BJ (cell line): ENCODE data around the gene ZNF185. TPM values are rescaled to one million over a fixed set of nuclear protein-coding genes. Genes with fewer than 3 reads are reported as not detected.

Experiments
- CTCF ChIA-PET: fragments of 350-600 bp; formaldehyde crosslinking; extraction: SDS; loops from one replicate; lab custom pipeline; 2021; ENCODE audit warnings: antibody characterized with exemption, inconsistent platforms; lab: Yijun Ruan, JAX
- POLR2A ChIA-PET: fragments of 300-600 bp; sonication (Branson Sonifier 250); formaldehyde crosslinking; extraction: SDS; loops from one replicate; lab custom pipeline; 2021; ENCODE audit warnings: antibody characterized with exemption; lab: Charles Lee
- DNase-seq: peaks from one replicate; pipeline ENCODE4 v3.0.0-alpha.2; 2011; ENCODE audit warnings: low read depth
- H3K27me3 ChIP-seq: 2 replicates; pipeline ENCODE4 v1.6.0; 2011; ENCODE audit warnings: low read length; ENCODE audit not compliant: control insufficient read depth, insufficient read depth
- H3K36me3 ChIP-seq: 2 replicates; pipeline ENCODE4 v1.5.1; 2011; ENCODE audit warnings: low read length; ENCODE audit not compliant: control insufficient read depth, insufficient read depth
- H3K4me3 ChIP-seq: 2 replicates; pipeline ENCODE4 v1.5.1; 2011; ENCODE audit warnings: low read depth, mild to moderate bottlenecking, control low read depth, low read length
- polyA minus RNA-seq: library from RNA; depleted of rRNA, polyadenylated mRNA; stranded (reverse); fragments of >200 nt; gene quantifications from 2 replicates; pipeline ENCODE4 v1.2.3, GENCODE V29; 2011; rRNA and poly(A)+ RNA removed
- polyA plus RNA-seq: library from polyadenylated mRNA; depleted of rRNA; stranded (reverse); fragments of >200 nt; gene quantifications from 2 replicates; pipeline ENCODE4 v1.2.3, GENCODE V29; 2011; rRNA removed
- TF ChIP-seq, protein P1 (sequence below): IDR thresholded peaks from 2 replicates; pipeline ENCODE4 v1.5.1; 2011; ENCODE audit warnings: low read depth, mild to moderate bottlenecking, control low read depth, inconsistent platforms, low read length, moderate library complexity; ENCODE audit not compliant: insufficient read depth

The ZNF185 gene
- polyA plus RNA-seq (7.6 and 8.3 TPM in 2 replicates), polyA minus RNA-seq (4.5 and 5.7 TPM in 2 replicates)

DNA sequence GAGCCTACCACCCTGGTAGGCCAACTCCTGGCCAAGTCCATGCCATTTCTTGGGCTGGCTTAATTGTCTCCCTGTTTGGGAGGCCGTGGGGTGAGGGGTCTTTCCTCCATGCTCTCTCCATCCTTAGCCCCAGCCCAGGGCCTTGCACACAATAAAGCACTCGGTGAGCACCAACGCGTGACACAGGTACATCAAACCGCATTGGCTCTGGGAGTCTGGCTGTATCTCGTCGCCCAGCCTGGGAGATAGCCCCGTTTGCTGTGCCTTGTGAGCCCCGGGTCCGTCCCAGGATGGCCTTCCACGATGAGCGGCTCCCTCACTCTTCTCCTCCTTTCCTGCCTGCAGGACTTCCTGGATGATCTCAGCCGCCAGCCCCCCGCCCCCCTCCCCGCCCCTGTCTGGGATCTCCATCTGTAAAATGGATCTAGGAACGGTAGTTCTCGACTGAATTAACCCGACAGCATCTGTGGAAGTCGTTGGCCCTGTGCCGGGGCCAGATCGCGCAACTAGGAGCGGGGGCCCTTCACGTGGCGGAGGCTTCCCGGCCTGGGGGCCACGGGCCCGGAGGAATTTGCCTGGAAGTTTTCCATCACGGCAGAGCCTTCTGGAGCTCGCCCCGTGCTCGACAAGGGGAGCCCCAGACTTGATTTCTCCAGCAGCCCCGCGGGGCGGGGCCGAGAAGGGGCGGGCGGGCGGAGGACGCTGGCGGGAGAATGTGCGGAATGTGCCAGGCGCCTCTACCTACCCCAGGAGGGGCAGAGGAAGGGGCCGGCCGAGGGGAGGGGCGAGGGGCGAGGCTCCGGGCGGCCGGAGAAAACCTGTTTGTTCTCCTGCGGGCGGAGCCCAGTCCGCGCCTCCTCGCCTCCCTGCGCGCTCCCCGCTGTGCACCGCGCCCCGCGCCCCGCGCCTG lies at the start of gene ZNF185:
Gene ZNF185 (plus strand): TSS at position 846 of the 910 bp plus-strand sequence. CDS start 16,423 bp downstream, outside the sequence.
- DNase-seq, result no peak
- Histone ChIP-seq H3K4me3 (peak within 1 kb of the TSS; percentile 41), H3K36me3 (no peaks in the 10 kb centered on the region), H3K27me3 (no peaks in the 10 kb centered on the region)
- TF ChIP-seq, protein P1, sequence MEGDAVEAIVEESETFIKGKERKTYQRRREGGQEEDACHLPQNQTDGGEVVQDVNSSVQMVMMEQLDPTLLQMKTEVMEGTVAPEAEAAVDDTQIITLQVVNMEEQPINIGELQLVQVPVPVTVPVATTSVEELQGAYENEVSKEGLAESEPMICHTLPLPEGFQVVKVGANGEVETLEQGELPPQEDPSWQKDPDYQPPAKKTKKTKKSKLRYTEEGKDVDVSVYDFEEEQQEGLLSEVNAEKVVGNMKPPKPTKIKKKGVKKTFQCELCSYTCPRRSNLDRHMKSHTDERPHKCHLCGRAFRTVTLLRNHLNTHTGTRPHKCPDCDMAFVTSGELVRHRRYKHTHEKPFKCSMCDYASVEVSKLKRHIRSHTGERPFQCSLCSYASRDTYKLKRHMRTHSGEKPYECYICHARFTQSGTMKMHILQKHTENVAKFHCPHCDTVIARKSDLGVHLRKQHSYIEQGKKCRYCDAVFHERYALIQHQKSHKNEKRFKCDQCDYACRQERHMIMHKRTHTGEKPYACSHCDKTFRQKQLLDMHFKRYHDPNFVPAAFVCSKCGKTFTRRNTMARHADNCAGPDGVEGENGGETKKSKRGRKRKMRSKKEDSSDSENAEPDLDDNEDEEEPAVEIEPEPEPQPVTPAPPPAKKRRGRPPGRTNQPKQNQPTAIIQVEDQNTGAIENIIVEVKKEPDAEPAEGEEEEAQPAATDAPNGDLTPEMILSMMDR, result no peak
- POLR2A ChIA-PET, result no interaction called here
- CTCF ChIA-PET, result no interaction called here

DNA sequence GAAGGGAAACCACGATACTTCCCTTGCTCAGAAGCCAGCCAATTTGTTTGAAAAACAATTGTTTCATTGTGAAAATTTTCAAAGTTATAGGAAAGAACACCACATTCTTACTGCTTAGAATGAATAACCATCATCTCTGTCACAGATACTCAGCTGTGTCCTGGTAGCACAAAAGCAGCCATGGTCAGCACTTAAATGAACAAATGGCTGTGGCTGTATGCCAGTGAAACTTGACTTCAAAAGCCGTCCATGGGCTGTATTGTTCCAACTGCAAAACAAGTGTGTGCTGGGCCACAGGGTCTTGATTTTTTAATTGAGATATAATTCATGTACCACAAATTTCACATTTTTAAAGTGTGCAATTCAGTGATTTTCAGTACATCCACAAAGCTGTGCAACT lies 47.4 kb upstream of the ZNF185 start:
- CTCF ChIA-PET, result no interaction called here
- DNase-seq, result no peak
- Histone ChIP-seq H3K27me3 (no peaks in the 10 kb centered on the region), H3K4me3 (no peak overlapping the region), H3K36me3 (peaks cover 1% of the 10 kb centered on the region)
- POLR2A ChIA-PET, result no interaction called here
- TF ChIP-seq, protein P1, result no peak

DNA sequence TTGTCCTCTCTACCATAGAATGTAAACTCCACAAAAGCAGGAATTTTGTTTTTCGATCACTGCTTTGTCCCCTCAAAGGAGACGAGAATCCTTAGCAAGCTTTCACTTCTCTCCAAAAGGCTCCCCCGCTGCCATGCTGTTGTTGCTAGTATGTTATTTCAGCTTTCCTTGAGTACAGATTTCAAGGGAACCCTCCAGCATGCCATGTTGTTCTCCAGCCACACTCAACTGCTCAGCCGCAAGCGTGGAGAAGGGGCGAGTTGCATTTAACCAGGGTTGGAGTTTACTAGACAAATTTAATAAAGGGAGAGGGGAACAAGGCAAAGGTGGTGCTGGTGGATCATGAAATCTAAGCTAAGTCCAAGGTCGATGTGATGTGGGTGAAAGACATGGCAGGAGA lies 43.9 kb upstream of the ZNF185 start:
- TF ChIP-seq, protein P1, result no peak
- ChIA-PET CTCF (no interaction called here), POLR2A (no interaction called here)
- Histone ChIP-seq H3K4me3 (no peak overlapping the region), H3K27me3 (no peaks in the 10 kb centered on the region), H3K36me3 (peaks cover 3% of the 10 kb centered on the region)
- DNase-seq, result no peak

DNA sequence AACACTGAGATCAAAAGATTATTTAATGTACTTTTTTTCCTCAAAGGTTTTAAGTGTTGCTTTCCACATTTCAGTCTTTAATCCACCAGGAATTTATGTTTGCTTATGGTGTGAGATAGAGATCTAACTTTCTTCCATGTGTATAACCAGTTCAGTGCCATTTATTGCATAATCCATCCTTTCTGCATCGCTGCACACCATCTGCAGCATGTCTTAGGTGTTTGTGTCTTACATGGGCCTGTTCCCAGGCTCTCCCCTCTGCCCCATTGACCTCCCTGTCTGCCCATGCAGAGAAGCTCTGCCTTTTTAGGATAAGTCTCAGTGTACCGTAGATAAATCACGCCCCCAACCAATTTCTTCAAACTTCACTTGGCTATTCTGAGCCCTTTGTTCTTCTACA lies 36.8 kb upstream of the ZNF185 start:
- DNase-seq, result no peak
- Histone ChIP-seq H3K4me3 (no peak overlapping the region), H3K27me3 (no peaks in the 10 kb centered on the region), H3K36me3 (peaks cover 10% of the 10 kb centered on the region)
- ChIA-PET POLR2A (no interaction called here), CTCF (no interaction called here)
- TF ChIP-seq, protein P1, result no peak

DNA sequence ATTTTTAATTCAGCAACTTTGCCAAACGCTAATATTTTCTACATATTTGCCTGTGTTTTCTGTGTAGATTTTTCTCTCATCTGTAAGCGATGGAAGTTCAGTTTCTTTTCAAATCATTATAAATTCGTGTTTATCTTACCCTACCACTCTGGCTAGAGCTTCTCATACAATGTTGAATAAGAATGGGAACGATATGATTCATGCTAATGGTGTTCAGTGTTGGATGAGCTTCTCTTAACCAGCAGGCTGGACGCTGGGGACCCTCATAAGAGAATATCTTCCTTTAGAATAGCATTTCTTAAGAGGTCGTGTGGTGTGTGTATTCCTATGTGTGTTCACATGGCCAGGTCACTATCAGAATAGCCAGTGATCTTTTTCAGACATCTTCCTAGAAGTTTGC lies 36.0 kb upstream of the ZNF185 start:
- Histone ChIP-seq H3K4me3 (no peak overlapping the region), H3K36me3 (peaks cover 10% of the 10 kb centered on the region), H3K27me3 (no peaks in the 10 kb centered on the region)
- no peak for DNase-seq
- TF ChIP-seq, protein P1, result no peak
- CTCF ChIA-PET, result no interaction called here
- POLR2A ChIA-PET, result no interaction called here
